Astrocyte (in vitro differentiated cells and primary cell): Measurements from ENCODE around the gene FXYD4.

Source experiments
- EZH2 ChIP-seq: IDR thresholded peaks from 2 replicates; pipeline ENCODE4 v1.6.1; 2012; ENCODE audit warnings: mild to moderate bottlenecking, low read length, inconsistent platforms; ENCODE audit not compliant: insufficient read depth
- TF ChIP-seq, protein P1 (sequence below): IDR thresholded peaks from 2 replicates; pipeline ENCODE4 v1.5.1; 2011; ENCODE audit warnings: low read depth, mild to moderate bottlenecking, inconsistent platforms, low read length, moderate library complexity; ENCODE audit not compliant: insufficient read depth

- TF ChIP-seq, protein P1, sequence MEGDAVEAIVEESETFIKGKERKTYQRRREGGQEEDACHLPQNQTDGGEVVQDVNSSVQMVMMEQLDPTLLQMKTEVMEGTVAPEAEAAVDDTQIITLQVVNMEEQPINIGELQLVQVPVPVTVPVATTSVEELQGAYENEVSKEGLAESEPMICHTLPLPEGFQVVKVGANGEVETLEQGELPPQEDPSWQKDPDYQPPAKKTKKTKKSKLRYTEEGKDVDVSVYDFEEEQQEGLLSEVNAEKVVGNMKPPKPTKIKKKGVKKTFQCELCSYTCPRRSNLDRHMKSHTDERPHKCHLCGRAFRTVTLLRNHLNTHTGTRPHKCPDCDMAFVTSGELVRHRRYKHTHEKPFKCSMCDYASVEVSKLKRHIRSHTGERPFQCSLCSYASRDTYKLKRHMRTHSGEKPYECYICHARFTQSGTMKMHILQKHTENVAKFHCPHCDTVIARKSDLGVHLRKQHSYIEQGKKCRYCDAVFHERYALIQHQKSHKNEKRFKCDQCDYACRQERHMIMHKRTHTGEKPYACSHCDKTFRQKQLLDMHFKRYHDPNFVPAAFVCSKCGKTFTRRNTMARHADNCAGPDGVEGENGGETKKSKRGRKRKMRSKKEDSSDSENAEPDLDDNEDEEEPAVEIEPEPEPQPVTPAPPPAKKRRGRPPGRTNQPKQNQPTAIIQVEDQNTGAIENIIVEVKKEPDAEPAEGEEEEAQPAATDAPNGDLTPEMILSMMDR: no peak
- no peak for TF ChIP-seq EZH2
Measured at GRCh38 chr10:43421519-43421918, 50.1 kb downstream of the FXYD4 start.
